SU-DHL-6 (cell line): ENCODE measurements around the gene ZBED5.

ENCODE experiments used
- CTCF ChIP-seq: fragments of 200-600 bp; sonication (generic); IDR thresholded peaks from one replicate; pipeline ENCODE4 v1.5.1; 2017; ENCODE audit warnings: antibody characterized with exemption, mild to moderate bottlenecking, low read length, moderate library complexity; ENCODE audit not compliant: insufficient read depth, poor library complexity, severe bottlenecking
- EZH2phosphoT487 ChIP-seq: fragments of 200-600 bp; sonication (generic), shearing (Covaris generic); conservative IDR thresholded peaks from 2 replicates; pipeline ENCODE4 v1.6.1; 2018; ENCODE audit warnings: mild to moderate bottlenecking, antibody characterized with exemption, low read length, moderate library complexity, mixed read lengths

- TF ChIP-seq CTCF (no peak), EZH2phosphoT487 (no peak)
Observed at GRCh38 chr11:10856689-10857458, 979 bp downstream of the ZBED5 start.
